GM18868 (cell line): ENCODE measurements around the gene IL18BP.

ENCODE experiments used
- ATAC-seq: cut with Tn5 transposase; IDR thresholded peaks from one replicate; pipeline ENCODE4 v1.9.1; 2021; ENCODE audit warnings: mild to moderate bottlenecking, moderate library complexity; ENCODE audit not compliant: unreplicated experiment

Gene IL18BP

GRCh38 chr11:71998649-71999310 is at the start of gene IL18BP:
IL18BP (plus strand) TSS chr11:71998909; CDS start chr11:71999985, 1,076 bp downstream.
- ATAC-seq, result no peak

- no peak for ATAC-seq
Observed at GRCh38 chr11:71949034-71949433, 49.7 kb upstream of the IL18BP start.

DNA sequence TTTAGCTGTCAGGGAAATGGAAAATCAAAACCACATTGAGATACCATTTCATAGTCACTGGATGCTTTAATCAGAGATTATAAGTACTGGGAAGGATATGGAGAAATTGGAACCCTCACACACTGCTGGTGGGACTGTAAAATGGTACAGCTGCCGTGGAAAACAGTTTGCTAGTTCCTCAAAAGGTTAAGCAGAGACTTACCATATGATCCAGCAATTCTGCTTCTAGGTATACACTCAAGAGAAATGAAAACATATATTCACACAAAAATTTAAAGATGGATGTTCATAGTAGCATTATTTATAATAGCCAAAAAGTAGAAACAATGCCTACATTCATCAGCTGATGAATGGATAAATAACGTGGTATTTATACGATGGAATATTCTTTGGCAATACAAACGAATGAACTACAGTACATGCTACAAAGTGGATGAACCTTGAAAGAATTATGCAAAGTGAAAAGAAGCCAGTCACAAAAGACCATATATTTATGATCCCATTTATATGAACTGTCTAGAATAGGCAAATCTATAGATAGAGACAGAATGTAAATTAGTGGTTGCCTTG is 46.9 kb upstream of the IL18BP start:
- ATAC-seq, result no peak

DNA sequence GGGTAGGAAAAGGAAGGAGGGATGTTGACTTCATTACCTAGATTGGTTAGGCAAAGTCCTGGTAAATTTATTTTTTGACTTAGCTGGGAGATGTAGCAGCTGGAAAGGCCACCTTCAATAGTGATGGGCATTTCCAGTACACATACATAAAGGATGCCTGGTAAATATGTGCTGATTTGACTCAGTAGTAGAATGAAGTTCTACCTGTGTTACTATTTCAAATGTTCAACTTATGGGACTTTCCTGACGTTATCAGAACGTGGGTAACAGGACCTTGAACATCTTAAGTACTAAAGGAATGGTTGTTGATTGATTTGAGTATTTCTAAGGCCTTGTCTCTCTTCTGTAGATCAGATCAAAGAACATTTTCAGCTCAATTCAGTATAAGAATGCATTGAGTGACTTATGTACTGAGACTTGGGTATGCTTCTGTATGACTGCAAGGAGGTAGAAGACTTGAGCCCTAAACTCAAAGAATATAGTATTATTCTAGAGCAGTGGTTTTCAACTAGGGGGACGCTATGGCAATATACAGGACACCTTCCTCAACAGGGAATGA is 42.7 kb upstream of the IL18BP start:
- no peak for ATAC-seq

DNA sequence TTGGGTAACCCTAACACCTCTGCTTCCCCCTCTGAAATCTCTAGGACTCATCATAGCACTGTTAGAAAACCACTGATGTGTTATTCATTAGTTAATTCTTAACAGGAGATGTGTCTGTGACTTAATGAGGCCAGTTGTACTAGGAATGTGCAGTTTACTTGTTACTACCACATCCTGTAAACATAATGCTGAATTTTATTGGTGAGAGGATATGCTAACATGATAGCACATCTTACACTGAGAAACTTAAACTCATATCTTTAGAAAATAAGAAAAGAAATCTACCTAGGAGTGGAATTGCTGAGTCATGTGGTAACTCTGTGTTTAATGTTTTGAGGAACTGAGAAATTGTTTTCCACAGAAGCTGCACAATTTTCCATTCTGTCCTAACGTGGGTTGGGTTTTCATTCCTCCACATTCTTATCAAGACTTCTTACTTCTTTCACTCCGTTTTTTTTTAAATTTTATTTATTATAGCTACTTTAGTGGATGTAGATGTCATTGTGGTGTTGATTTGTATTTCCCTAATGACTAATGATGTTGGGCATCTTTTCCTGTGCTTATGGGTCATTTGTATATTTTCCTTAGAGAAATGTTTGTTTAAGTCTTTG is 36.2 kb upstream of the IL18BP start:
- ATAC-seq, result no peak

DNA sequence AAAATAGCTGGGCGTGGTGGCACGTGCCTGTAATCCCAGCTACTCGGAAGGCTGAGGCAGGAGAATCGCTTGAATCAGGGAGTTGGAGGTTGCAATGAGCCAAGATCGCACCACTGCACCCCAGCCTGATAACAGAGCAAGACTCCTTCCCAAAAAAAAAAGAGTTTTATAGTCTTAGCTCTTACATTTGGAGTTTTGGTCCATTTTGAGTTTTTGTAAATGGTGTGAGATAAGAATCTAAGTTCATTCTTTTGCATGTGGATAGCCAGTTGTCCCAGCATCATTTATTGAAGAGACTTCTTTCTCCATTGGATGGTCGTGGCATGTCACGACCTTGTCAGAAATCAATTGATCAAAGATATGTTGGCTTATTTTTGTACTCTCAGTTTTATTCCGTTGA is 35.2 kb upstream of the IL18BP start:
- no peak for ATAC-seq

DNA sequence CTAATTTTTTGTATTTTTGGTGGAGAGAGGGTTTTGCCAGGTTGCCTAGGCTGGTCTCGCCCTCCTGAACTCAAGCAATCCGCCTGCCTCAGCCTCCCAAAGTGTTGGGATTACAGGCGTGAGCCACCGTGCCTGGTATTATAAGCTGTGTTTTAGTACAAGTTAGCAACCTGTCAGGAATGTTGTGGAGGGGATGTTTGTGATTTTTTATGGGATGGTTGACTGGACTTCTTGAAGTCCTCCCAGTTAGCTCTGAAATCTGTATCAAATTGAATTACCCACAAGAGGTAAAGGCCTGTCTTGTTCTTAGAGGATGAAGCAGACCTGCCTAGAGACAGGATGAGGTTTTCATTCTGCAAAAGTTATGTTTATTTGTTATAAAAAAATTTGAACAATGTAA is 34.1 kb upstream of the IL18BP start:
- ATAC-seq, result no peak

GRCh38 chr11:71971680-71972079 is 27.0 kb upstream of the IL18BP start:
- no peak for ATAC-seq

DNA sequence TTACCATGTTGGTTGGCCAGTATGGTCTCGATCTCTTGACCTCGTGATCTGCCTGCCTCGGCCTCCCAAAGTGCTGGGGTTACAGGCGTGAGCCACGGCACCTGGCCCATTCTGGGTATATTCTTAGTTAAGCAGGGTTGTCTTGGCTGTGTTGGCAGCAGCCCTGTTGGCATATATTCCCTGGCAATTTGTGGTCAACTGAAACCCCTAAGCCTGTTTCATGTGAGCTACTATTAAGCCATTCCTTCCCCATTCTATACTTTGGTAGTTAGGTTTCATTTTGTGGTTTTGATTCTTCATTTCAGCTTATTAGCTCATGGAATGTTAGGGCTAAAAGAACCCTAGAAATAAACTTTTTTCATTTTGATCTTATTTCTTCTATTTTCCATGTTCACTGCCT is 22.2 kb upstream of the IL18BP start:
- no peak for ATAC-seq

GRCh38 chr11:71977090-71977489 is 21.6 kb upstream of the IL18BP start:
- no peak for ATAC-seq

- ATAC-seq, result peak; percentile 78
Observed at GRCh38 chr11:71977743-71978418, 20.8 kb upstream of the IL18BP start.

- ATAC-seq, result no peak
Observed at GRCh38 chr11:71979094-71979493, 19.6 kb upstream of the IL18BP start.

DNA sequence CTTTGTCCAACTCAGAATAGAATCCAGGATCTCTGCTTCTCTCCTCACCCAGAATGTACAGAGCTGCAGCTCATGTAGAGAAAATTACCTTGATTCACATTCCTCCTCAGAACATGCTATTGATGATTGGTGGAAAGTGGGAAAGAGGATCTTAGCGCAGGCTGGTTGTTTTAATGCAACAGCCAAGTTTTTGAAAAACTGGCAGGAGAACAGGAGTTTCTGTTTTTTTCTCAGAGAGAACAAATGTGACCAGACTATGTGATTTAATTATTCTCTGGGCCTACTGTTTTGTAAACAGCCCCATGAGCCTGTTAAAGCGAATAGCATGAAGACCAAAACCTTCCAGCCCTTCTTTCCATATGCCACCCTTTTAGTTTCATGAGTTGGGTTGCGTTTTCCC is 19.1 kb upstream of the IL18BP start:
- no peak for ATAC-seq

GRCh38 chr11:71986131-71986530 is 12.6 kb upstream of the IL18BP start:
- ATAC-seq, result no peak

DNA sequence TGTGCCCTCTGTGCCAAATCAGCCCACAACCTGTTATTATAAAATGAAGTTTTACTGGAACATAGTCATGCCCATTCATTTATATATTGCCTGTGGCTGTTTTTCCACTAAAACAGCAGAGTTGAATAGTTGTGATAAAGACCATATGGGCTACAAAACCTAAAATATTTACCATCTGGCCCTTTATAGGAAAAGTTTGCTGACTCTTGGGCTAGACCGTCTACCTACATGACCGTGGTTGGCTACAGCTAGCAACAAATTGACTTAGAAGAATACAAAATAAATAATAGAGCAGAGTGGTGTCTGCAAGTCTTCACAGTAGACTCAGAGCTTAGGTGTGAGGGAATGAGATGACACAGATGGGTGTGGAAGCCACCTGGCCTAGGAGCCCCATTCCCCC is 11.2 kb upstream of the IL18BP start:
- no peak for ATAC-seq

- ATAC-seq, result no peak
Observed at GRCh38 chr11:71988050-71988449, 10.7 kb upstream of the IL18BP start.

DNA sequence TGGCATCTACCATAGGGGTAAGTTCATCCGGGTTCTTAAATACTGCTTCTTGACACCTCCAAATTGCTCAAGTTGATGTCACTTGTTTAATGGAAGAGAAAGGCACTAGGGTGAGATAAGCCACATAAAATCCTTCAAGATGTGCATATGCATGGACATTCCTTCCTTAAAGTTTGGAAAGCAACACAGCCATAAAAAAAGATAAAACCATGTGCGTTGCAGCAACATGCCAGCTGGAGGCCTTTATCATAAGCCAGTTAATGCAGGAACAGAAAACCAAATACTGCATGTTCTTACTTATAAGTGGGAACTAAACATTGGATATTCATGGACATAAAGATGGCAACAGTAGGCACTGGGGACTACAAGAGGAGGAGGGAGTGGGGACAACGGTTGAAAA is 8.0 kb upstream of the IL18BP start:
- no peak for ATAC-seq

GRCh38 chr11:71991494-71991893 is 7.2 kb upstream of the IL18BP start:
- peak; percentile 79 for ATAC-seq

- ATAC-seq, result no peak
Observed at GRCh38 chr11:71992136-71992730, 6.5 kb upstream of the IL18BP start.

- no peak for ATAC-seq
Observed at GRCh38 chr11:71994786-71995185, 3.9 kb upstream of the IL18BP start.

DNA sequence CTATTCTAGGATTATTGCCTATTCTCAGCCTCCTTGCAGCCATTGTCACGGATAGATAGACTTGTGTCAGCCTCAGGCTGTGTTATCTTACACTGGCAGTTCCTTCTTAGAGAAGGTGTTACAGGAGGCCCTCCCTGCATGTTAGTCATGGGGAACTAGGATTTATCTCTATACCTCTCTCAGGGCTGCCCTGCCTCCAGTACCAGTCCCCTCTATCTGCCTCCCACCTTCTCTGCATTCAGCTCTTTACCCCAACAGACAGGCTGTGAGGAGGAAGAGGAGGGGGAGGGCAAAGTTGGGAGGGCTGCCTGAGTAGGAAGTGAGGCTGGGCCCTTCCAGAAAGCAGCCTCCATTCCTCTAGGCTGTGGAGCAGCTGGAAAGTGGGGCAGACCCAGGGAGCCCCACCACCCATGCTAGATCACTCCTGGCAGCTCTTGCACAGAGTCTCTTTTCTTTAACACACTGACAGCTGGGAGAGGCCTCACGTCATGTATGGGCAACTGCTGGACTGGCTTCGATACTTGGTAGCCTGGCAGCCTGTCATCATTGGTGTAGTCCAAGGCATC is 2.9 kb upstream of the IL18BP start:
- ATAC-seq, result no peak
